ENCODE measurements around the gene ANKRD44. TPM values are rescaled to one million over a fixed set of nuclear protein-coding genes. Genes with fewer than 3 reads are reported as not detected.
"Not testable (repeated sequence)": the region's sequence is repeated elsewhere in the genome, so short reads cannot be mapped to it uniquely, and the experiment has no call there.

The ANKRD44 gene
- polyA plus RNA-seq, 12 donors, result 11.2 to 34.8 (median 21.1) TPM; not detected in 1

DNA sequence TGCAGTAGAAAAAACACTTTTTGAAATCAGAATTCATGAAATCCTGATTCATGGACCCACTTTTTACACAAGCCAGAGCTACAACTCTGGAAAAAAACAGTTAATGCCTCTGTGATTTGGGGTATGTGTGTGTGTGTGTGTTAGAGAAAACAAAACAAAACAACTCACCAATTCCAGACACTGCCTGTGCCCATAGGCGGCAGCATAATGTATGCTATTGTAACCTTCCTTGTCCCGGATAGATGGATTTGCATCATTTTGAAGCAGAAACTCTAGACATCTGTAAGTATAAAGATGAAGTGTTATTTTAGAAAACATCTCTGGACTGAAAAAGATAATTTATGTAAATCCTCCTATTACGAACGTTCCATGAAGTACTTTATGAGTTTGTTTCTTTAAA lies 232.0 kb downstream of the ANKRD44 start:
- no peak for DNase-seq

- no peak for DNase-seq
These were observed 233.2 kb downstream of the ANKRD44 start for GRCh38 chr2:197077336-197077735.

DNA sequence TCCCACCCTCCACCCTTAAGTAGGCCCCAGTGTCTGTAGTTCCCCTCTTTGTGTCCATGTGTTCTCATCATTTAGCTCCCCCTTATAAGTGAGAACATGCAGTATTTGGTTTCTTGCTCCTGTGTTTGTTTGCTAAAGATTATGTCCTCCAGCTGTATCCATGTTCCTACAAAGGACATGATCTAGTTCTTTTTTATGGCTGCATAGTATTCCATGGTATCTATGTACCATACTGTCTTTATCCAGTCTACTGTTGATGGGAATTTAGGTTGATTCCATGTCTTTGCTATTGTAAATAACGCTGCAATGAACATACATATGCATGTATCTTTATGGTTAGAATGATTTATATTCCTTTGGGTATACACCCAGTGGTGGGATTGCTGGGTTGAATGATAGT lies 233.9 kb downstream of the ANKRD44 start:
- DNase-seq, result no peak

DNA sequence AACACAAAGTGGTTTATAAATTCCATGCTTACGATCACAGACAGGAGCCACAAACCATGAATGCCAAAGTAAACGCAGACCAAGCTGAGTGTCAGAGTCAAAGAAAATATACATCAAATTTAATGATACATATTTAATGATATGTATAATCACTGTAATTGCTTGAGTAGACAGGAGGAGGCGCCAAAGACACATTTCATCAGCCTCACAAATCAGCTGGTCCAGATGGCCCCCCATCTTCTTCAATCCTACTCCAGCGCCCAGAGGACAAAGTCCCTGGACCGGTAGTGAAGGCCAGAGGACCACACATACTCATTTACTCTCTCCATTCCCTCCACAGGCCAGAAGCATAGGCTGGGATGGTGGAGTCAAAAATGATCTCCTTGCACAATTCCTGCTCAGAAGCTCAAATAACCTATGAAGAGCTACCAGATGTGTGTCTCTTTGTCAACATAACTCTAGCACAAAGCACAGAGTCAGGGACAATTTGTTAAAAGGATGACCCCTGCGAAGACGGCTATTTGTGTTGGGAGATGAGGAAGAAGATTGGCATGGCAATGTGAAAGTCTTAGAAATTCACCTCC lies 234.7 kb downstream of the ANKRD44 start:
- DNase-seq, result no peak

GRCh38 chr2:197075281-197075680 lies 235.3 kb downstream of the ANKRD44 start:
- no peak for DNase-seq

GRCh38 chr2:197073701-197074433 lies 236.7 kb downstream of the ANKRD44 start:
- no peak for DNase-seq

DNA sequence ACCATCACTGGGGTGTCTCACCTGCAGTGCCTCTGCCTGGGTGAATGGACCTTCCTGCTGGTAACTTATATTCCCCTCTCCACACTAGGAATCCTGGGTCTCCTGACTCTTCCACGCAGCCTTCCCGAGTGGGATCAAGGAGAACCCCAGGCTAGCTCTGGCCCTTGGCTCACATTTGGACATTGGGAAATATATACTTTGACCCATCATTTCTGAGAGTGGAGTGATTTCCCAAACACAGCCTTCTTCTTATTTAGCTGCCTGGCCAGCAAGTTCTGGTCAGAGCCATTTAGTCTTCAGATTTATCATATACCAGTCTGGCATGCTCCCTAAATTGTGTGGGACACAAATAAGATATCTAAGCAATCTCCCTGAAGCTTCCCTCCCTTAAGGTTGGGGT lies 237.3 kb downstream of the ANKRD44 start:
- no peak for DNase-seq

DNA sequence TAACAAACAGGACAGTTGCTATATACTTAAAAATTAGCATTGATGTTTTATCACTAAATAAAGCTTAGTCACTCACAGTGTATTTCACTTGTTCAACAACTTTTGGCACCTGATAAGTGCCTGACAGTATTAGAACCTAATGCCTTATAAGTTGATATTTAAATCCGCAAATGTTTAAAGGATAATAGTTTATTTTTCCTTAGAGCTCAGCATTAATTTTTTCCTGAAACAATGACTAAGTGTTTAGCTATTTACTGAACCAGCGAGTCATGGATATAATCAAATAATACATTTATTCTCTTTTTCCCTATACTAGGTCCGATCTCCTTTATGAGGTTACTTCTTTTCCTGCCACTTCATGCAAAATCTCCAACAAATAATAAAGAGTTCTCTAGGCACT lies 238.0 kb downstream of the ANKRD44 start:
- no peak for DNase-seq

DNA sequence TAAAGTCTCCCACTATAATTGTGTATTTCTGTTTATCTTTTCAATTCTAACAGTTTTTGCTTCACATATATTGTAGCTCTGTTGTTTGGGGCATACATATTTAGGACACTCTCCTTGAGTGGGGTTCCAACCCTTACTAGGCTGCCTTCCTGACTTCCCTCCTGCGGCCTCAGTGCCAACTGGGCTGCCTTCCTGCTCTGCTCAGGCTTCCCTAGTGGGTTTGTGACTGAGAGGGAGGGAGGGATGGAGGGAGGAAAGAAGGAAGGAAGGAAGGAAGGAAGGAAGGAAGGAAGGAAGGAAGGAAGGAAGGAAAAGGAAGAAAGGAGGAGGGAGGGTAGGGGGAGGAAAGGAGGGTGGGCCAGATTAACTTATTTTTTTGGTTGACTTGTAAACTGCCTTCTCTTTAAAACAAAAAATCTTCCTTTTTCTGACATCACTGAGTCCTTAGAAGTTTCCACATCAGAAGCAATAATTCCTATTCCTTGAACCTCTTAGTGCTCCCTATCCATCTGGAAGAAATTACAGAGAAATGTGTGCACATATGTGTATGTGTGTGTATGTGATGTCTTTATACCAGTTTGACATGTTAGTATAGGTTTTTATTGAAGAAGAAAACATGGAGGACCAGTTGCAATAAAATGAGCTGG lies 238.7 kb downstream of the ANKRD44 start:
- no peak for DNase-seq

DNA sequence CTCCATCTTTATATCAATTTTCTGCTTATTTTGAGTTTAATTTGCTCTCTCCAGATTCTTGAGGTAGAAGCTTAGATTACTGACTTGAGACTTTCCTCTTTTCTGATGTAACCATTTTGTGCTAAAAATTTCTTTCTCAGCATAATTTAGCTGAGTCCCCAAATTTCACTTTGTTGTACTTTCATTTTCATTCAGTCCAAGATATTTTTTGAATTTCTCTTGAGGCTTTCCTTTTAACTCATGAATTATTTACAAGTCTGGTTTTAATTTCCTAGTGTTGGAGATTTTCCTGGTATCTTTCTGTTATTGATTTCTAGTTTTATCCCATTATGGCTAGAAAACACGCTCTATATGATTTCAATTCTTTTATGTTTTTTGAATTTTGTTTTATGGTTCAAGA lies 239.4 kb downstream of the ANKRD44 start:
- DNase-seq, result no peak

DNA sequence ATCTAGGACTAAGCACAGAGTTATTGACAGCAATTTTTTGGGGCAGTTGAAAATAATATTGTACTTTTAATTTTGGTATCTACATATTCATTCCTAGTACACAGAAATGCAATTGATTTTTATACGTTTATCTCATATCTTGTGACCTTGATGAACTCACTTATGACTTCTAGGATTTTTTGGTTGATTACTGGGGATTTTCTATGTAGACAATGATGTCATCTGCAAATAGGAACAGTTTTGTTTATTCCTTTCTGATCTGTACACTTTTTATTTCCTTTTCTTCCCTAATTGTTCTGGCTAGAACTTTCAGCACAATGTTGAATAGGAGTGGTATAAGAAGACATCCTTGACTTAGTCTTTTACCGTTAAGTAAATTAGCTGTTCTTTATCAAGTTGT lies 240.6 kb downstream of the ANKRD44 start:
- no peak for DNase-seq

GRCh38 chr2:197062574-197062973 lies 248.0 kb downstream of the ANKRD44 start:
- DNase-seq, result not testable (repeated sequence)

GRCh38 chr2:197059477-197059876 lies 251.1 kb downstream of the ANKRD44 start:
- DNase-seq, result no peak

DNA sequence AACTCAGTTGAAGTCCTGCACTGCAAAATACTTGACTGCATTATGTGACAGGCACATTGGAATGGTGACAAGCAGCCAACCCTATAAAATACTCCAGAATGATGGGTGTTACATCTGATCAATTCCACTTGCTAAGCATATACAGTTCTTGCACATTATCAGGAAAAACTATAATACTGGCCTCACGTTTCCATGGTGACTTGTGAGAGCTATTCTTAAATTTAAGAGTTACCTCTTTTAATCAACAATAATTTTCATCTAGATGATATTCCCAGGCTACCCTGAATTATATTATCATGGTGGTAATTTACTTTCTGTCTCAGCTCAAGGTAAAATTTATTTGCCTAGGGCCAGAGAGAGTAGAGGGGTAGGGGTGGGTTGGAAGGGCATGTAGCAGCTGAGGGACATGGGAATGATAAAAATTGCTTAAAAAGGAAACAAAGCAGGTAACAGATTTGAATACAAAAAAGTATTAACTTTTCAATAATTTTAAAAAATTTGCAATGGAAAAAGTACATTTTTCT lies 251.7 kb downstream of the ANKRD44 start:
- DNase-seq, result no peak

- DNase-seq, result no peak
These were observed 252.6 kb downstream of the ANKRD44 start for GRCh38 chr2:197057959-197058358.

GRCh38 chr2:197055045-197055444 lies 255.5 kb downstream of the ANKRD44 start:
- no peak for DNase-seq

DNA sequence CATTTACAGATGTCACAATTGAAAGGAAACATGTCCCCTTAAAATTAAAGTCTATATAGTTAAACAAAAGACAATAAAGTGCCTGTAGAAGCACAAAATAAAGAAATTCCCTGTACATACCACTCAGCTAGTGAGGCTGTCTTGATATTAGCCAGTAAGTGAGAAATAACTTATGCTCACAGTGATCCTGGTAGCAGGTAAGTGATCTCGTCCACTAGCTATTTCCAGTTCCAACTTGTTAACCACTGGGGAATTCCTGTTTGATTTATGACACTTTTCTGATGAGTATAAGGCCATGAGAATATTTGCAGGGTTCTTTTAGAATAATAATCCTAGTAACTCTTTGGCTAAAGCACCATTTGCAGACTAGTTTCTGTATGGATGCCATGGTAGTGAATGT lies 256.1 kb downstream of the ANKRD44 start:
- no peak for DNase-seq

DNA sequence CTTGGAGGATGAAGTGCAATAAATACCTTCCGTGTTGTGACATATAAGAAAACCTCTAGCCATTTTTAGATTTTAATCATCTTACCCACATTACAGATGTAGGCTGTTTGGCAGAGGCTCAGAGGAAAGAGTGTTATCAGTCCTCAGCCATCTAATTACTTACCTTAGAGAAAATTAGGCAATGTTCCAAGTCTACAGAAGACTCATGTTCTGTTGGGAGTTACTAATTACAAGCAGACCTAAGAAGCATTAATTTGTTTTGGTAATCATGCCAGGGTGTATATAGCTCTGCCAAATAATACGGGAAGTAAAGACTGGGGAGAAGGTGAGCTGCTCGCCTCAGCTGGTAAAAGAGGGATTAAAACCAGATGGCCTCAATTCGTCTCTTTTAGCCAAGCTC lies 258.2 kb downstream of the ANKRD44 start:
- DNase-seq, result no peak

DNA sequence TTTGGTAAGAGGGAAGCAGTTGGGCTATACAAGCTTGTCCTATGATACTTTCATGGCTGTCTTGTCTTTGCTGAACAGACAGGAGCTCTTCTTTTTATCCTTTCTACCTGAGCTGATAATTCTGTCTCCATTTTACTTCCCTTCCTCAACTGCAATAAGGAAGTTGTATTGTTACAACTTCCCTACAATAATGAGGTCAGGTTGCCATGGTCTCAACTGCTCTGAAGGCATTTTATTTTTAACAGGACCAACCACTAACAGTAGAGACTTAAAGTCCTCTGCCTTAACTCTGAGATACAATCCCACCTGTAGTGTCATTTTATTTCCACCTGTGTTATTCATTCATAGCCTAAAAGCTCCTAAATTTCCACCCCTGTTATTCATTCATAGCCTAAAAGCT lies 265.5 kb downstream of the ANKRD44 start:
- no peak for DNase-seq

GRCh38 chr2:197042739-197043196 lies 267.8 kb downstream of the ANKRD44 start:
- no peak for DNase-seq

- DNase-seq, result no peak
These were observed 272.6 kb downstream of the ANKRD44 start for GRCh38 chr2:197037863-197038398.

DNA sequence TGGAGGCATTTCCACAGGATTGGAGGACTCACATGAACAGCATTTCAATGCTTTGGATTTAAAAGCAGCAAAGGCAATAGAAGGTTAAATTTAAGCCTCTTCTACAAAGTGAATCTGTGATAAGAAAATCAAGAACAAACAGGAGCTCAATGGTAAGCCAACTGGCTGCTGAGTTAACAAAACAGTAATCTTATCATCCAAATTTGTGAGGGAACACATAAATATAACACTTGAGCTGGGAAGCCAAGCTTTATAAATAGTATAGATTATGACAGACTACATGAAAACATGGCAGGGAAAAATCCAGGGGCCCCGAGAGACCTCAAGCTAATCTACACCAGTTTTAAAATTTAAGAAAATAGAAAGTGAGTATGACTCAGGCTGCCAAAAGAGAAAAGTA lies 275.6 kb downstream of the ANKRD44 start:
- no peak for DNase-seq

GRCh38 chr2:197034292-197034691 lies 276.3 kb downstream of the ANKRD44 start:
- no peak for DNase-seq

Data from muscle of arm (tissue), 12 donors.